Liver (tissue), 9 donors: ENCODE data around the gene IQSEC1. TPM values are rescaled to one million over a fixed set of nuclear protein-coding genes. Genes with fewer than 3 reads are reported as not detected.

Experiments used
- DNase-seq: peaks from one replicate; pipeline ENCODE4 v3.0.0-alpha.2; 2017; ENCODE audit warnings: low spot score
- H3K27ac ChIP-seq, 2 donors: one replicate each; pipeline ENCODE4 v1.7.0; 2013; ENCODE audit warnings: inconsistent platforms in 2 of 2, low read length in 2 of 2, control low read depth in 1 of 2, low read depth in 1 of 2, mild to moderate bottlenecking in 1 of 2
- H3K27me3 ChIP-seq, 4 donors: one replicate each; pipeline versions ENCODE4 v1.6.1 to v1.7.0; 2013; ENCODE audit warnings: low read length in 3 of 4, inconsistent platforms in 1 of 4, mild to moderate bottlenecking in 1 of 4, moderate library complexity in 1 of 4; ENCODE audit not compliant: control insufficient read depth in 4 of 4, insufficient read depth in 4 of 4
- H3K36me3 ChIP-seq, 4 donors: one replicate each; pipeline versions ENCODE4 v1.6.1 to v1.7.0; 2013; ENCODE audit warnings: low read length in 3 of 4, mild to moderate bottlenecking in 3 of 4, low read depth in 1 of 4, moderate library complexity in 1 of 4; ENCODE audit not compliant: control insufficient read depth in 4 of 4, insufficient read depth in 3 of 4
- H3K4me1 ChIP-seq, 4 donors: one replicate each; pipeline versions ENCODE4 v1.6.1 to v1.7.0; 2013; ENCODE audit warnings: low read length in 3 of 4, mild to moderate bottlenecking in 3 of 4, moderate library complexity in 1 of 4; ENCODE audit not compliant: control insufficient read depth in 4 of 4, insufficient read depth in 4 of 4
- H3K4me3 ChIP-seq, 3 donors: one replicate each; pipeline versions ENCODE4 v1.6.1 to v1.7.0; 2013; ENCODE audit warnings: low read length in 3 of 3, control low read depth in 1 of 3, low read depth in 1 of 3, mild to moderate bottlenecking in 1 of 3
- H3K9ac ChIP-seq, 2 donors: one replicate each; pipeline ENCODE4 v1.7.0; 2013; ENCODE audit warnings: low read length in 2 of 2, mild to moderate bottlenecking in 2 of 2, moderate library complexity in 2 of 2, control low read depth in 1 of 2, low read depth in 1 of 2
- H3K9me3 ChIP-seq, 4 donors: one replicate each; pipeline versions ENCODE4 v1.6.1 to v1.7.0; 2013; ENCODE audit warnings: low read length in 3 of 4; ENCODE audit not compliant: control insufficient read depth in 4 of 4
- EGR1 ChIP-seq, 2 donors: IDR thresholded peaks; 2 replicates each; pipeline ENCODE4 v1.6.1; 2016 to 2018; ENCODE audit warnings: antibody characterized with exemption in 2 of 2, low read depth in 2 of 2
- FOXA1 ChIP-seq: IDR thresholded peaks from 2 replicates; pipeline ENCODE4 v1.6.1; 2016; ENCODE audit warnings: antibody characterized with exemption
- FOXA2 ChIP-seq: IDR thresholded peaks from 2 replicates; pipeline ENCODE4 v1.6.1; 2016; ENCODE audit warnings: antibody characterized with exemption
- GABPA ChIP-seq, 2 donors: IDR thresholded peaks in 1 of 2; conservative IDR thresholded peaks in 1 of 2; 2 replicates each; pipeline ENCODE4 v1.6.1; 2016; ENCODE audit warnings: antibody characterized with exemption in 2 of 2, mild to moderate bottlenecking in 1 of 2, moderate library complexity in 1 of 2
- HNF4A ChIP-seq, 2 donors: conservative IDR thresholded peaks; 2 replicates each; pipeline ENCODE4 v1.6.1; 2016; ENCODE audit warnings: antibody characterized with exemption in 2 of 2, mild to moderate bottlenecking in 2 of 2
- HNF4G ChIP-seq: IDR thresholded peaks from 2 replicates; pipeline ENCODE4 v1.6.1; 2016; ENCODE audit warnings: antibody characterized with exemption
- JUND ChIP-seq, 2 donors: IDR thresholded peaks; 2 replicates each; pipeline ENCODE4 v1.6.1; 2016; ENCODE audit warnings: antibody characterized with exemption in 2 of 2
- NR2F2 ChIP-seq: IDR thresholded peaks from 2 replicates; pipeline ENCODE4 v1.6.1; 2016; ENCODE audit warnings: antibody characterized with exemption
- RAD21 ChIP-seq, 2 donors: IDR thresholded peaks; 2 replicates each; pipeline ENCODE4 v1.6.1; 2016; ENCODE audit warnings: antibody characterized with exemption in 2 of 2, mild to moderate bottlenecking in 2 of 2
- RXRA ChIP-seq, 2 donors: IDR thresholded peaks; 2 replicates each; pipeline ENCODE4 v1.6.1; 2017 to 2018; ENCODE audit warnings: antibody characterized with exemption in 2 of 2, mild to moderate bottlenecking in 1 of 2
- SP1 ChIP-seq: IDR thresholded peaks from 2 replicates; pipeline ENCODE4 v1.6.1; 2018; ENCODE audit warnings: antibody characterized with exemption, mild to moderate bottlenecking
- TAF1 ChIP-seq: conservative IDR thresholded peaks from 2 replicates; pipeline ENCODE4 v1.6.1; 2016; ENCODE audit warnings: antibody characterized with exemption, mild to moderate bottlenecking
- YY1 ChIP-seq: IDR thresholded peaks from 2 replicates; pipeline ENCODE4 v1.6.1; 2016; ENCODE audit warnings: antibody characterized with exemption, mild to moderate bottlenecking
- WGBS: extraction: QIAGEN DNeasy Blood & Tissue Kit; methylation state at CpG from one replicate; pipeline ENCODE4 v1.1.7; 2013; 5-methylcytosine and 5-hydroxymethylcytosine counted together
- polyA plus RNA-seq, 2 donors: library from polyadenylated mRNA; stranded (reverse) in 1 of 2; unstranded in 1 of 2; fragments of 200-250 nt in 1 of 2; fragments of >200 nt in 1 of 2; fragmentation: Nextera tagmentation in 1 of 2; extraction: Ambion mirVana in 1 of 2; gene quantifications; one replicate each; pipeline versions ENCODE4 v1.2.1 to v1.2.3, GENCODE V29; 2013 to 2015
- total RNA-seq, 2 donors: library from RNA; depleted of rRNA; stranded (reverse); fragments of >200 nt; gene quantifications; one replicate each; pipeline ENCODE4 v1.2.3, GENCODE V29; 2014
- TF ChIP-seq, protein P1 (sequence below): IDR thresholded peaks from 2 replicates; pipeline ENCODE4 v1.6.1; 2016; ENCODE audit warnings: antibody characterized with exemption
- TF ChIP-seq, protein P2 (sequence below): IDR thresholded peaks from 2 replicates; pipeline ENCODE4 v1.6.1; 2016; ENCODE audit warnings: antibody characterized with exemption, mild to moderate bottlenecking
- TF ChIP-seq, protein P3 (sequence below): fragments of 150-350 bp; IDR thresholded peaks from 2 replicates; pipeline ENCODE4 v1.5.1; 2017; ENCODE audit warnings: improper control_type of control experiment, low read depth, low read length; ENCODE audit not compliant: missing input control
- TF ChIP-seq, protein P4 (sequence below): IDR thresholded peaks from 2 replicates; pipeline ENCODE4 v1.6.1; 2016; ENCODE audit warnings: antibody characterized with exemption
- TF ChIP-seq, protein P5 (sequence below): IDR thresholded peaks from 2 replicates; pipeline ENCODE4 v1.6.1; 2016; ENCODE audit warnings: antibody characterized with exemption
- donor health status: healthy.
- donor health status: healthy.
- donor health status: healthy.
- donor health status: healthy.
- donor health status: healthy.

Gene IQSEC1
- total and polyA plus RNA-seq, 4 donors: 12.7 to 56.0 (median 36.2) TPM

DNA sequence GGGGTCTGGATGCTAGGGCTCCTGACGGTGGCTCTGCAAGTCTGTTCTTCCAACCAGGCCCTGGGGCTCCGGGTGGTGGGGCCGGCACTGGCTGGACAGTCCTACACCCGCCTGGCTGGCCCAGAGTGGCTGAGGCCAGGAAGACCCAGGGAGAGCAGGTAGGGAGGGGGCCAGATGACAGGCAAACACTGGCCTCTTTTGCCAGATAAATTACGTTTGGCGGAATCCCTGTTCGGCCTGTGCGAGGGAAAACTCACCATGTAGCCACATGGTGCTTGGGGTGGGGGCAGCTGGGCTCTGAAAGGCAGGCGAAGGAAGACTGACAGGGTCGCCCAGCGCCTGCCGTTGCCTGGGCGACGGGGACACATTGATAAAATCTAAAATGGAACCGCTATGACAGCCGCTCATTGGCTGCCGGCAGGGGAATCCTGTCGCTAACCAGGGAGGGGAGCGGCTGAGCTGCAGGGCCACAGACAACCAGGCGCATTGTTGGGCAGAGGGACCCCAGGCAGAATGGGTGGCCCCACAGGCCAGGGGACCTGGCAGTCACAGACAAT, 30.4 kb downstream of the IQSEC1 start:
- H3K4me1 ChIP-seq: no peaks in the 10 kb centered on the region
- no peak for DNase-seq
- no peak overlapping the region for H3K4me3 ChIP-seq
- TF ChIP-seq HNF4G: no peak
- no peak for TF ChIP-seq EGR1 (IDR thresholded peaks at IDR 0.05; ENCODE audit: low read depth in 2 of 2)
- H3K36me3 ChIP-seq: no peaks in the 10 kb centered on the region
- no peak overlapping the region for H3K9ac ChIP-seq
- no peaks in the 10 kb centered on the region for H3K27me3 ChIP-seq
- H3K9me3 ChIP-seq: no peaks in the 10 kb centered on the region
- 91% methylated on average over 20 of the region's 20 CpGs for WGBS
- H3K27ac ChIP-seq: no peak overlapping the region

DNA sequence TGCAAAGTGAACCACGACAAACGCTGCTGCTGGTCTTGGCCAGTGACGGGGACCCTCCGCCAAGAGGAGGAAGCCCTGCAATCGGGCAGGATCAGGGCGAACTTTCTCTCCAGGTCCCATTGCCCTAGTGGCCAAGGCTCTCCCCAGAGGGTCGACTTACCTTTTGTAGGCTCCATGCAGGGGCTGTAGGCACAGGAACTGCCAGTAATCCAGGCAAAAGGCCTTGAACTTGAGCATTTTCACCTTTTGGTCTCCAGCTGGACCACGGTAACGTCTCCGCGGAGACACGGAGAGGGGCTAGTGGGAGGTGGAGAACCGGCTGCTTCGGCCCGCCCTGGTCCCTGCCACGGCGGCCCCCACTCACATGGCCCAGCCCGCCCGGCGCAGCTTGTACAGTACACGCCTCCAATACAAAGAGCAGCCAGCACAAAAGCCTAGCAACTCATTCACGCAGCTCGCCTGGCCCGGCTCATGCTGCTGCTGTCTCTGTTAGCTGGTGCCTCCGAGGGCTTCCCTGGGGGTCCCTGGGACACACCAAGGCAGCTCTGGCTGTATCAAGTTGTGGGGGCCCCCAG, 31.0 kb downstream of the IQSEC1 start:
- H3K27ac ChIP-seq: no peak overlapping the region
- H3K4me3 ChIP-seq: no peak overlapping the region
- no peaks in the 10 kb centered on the region for H3K9me3 ChIP-seq
- TF ChIP-seq, protein P1, sequence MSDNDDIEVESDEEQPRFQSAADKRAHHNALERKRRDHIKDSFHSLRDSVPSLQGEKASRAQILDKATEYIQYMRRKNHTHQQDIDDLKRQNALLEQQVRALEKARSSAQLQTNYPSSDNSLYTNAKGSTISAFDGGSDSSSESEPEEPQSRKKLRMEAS: no peak
- TF ChIP-seq SP1: no peak
- no peak for TF ChIP-seq HNF4G
- TF ChIP-seq FOXA2: no peak
- TF ChIP-seq RXRA (IDR thresholded peaks at IDR 0.05): no peak
- TF ChIP-seq, protein P2, sequence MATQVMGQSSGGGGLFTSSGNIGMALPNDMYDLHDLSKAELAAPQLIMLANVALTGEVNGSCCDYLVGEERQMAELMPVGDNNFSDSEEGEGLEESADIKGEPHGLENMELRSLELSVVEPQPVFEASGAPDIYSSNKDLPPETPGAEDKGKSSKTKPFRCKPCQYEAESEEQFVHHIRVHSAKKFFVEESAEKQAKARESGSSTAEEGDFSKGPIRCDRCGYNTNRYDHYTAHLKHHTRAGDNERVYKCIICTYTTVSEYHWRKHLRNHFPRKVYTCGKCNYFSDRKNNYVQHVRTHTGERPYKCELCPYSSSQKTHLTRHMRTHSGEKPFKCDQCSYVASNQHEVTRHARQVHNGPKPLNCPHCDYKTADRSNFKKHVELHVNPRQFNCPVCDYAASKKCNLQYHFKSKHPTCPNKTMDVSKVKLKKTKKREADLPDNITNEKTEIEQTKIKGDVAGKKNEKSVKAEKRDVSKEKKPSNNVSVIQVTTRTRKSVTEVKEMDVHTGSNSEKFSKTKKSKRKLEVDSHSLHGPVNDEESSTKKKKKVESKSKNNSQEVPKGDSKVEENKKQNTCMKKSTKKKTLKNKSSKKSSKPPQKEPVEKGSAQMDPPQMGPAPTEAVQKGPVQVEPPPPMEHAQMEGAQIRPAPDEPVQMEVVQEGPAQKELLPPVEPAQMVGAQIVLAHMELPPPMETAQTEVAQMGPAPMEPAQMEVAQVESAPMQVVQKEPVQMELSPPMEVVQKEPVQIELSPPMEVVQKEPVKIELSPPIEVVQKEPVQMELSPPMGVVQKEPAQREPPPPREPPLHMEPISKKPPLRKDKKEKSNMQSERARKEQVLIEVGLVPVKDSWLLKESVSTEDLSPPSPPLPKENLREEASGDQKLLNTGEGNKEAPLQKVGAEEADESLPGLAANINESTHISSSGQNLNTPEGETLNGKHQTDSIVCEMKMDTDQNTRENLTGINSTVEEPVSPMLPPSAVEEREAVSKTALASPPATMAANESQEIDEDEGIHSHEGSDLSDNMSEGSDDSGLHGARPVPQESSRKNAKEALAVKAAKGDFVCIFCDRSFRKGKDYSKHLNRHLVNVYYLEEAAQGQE: no peak
- TF ChIP-seq TAF1: no peak
- no peak for TF ChIP-seq JUND (IDR thresholded peaks at IDR 0.05)
- TF ChIP-seq YY1: no peak
- TF ChIP-seq NR2F2: no peak
- TF ChIP-seq, protein P3, sequence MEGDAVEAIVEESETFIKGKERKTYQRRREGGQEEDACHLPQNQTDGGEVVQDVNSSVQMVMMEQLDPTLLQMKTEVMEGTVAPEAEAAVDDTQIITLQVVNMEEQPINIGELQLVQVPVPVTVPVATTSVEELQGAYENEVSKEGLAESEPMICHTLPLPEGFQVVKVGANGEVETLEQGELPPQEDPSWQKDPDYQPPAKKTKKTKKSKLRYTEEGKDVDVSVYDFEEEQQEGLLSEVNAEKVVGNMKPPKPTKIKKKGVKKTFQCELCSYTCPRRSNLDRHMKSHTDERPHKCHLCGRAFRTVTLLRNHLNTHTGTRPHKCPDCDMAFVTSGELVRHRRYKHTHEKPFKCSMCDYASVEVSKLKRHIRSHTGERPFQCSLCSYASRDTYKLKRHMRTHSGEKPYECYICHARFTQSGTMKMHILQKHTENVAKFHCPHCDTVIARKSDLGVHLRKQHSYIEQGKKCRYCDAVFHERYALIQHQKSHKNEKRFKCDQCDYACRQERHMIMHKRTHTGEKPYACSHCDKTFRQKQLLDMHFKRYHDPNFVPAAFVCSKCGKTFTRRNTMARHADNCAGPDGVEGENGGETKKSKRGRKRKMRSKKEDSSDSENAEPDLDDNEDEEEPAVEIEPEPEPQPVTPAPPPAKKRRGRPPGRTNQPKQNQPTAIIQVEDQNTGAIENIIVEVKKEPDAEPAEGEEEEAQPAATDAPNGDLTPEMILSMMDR: no peak
- TF ChIP-seq EGR1 (IDR thresholded peaks at IDR 0.05; ENCODE audit: low read depth in 2 of 2): no peak
- TF ChIP-seq RAD21 (IDR thresholded peaks at IDR 0.05): no peak
- no peak for TF ChIP-seq HNF4A (conservative IDR thresholded peaks at IDR 0.05)
- TF ChIP-seq, protein P4, sequence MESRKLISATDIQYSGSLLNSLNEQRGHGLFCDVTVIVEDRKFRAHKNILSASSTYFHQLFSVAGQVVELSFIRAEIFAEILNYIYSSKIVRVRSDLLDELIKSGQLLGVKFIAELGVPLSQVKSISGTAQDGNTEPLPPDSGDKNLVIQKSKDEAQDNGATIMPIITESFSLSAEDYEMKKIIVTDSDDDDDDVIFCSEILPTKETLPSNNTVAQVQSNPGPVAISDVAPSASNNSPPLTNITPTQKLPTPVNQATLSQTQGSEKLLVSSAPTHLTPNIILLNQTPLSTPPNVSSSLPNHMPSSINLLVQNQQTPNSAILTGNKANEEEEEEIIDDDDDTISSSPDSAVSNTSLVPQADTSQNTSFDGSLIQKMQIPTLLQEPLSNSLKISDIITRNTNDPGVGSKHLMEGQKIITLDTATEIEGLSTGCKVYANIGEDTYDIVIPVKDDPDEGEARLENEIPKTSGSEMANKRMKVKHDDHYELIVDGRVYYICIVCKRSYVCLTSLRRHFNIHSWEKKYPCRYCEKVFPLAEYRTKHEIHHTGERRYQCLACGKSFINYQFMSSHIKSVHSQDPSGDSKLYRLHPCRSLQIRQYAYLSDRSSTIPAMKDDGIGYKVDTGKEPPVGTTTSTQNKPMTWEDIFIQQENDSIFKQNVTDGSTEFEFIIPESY: no peak
- TF ChIP-seq GABPA (IDR thresholded peaks at IDR 0.05 in 1 of 2, conservative IDR thresholded peaks at IDR 0.05 in 1 of 2): no peak
- no peak for TF ChIP-seq FOXA1
- TF ChIP-seq, protein P5, sequence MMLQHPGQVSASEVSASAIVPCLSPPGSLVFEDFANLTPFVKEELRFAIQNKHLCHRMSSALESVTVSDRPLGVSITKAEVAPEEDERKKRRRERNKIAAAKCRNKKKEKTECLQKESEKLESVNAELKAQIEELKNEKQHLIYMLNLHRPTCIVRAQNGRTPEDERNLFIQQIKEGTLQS: no peak
- no peak overlapping the region for H3K9ac ChIP-seq
- WGBS: 90% methylated on average over 25 of the region's 25 CpGs
- H3K27me3 ChIP-seq: no peaks in the 10 kb centered on the region
- no peak for DNase-seq
- no peaks in the 10 kb centered on the region for H3K36me3 ChIP-seq
- H3K4me1 ChIP-seq: no peaks in the 10 kb centered on the region
